Duodenal mucosa (tissue), 2 donors: ENCODE measurements around the gene MSRB3.

Source experiments
- H3K27ac ChIP-seq: one replicate; pipeline ENCODE4 v1.7.0; 2013; ENCODE audit warnings: low read depth, low read length
- H3K27me3 ChIP-seq, 2 donors: one replicate each; pipeline ENCODE4 v1.7.0; 2013; ENCODE audit warnings: low read length in 2 of 2, control low read depth in 1 of 2; ENCODE audit not compliant: insufficient read depth in 2 of 2, control insufficient read depth in 1 of 2
- H3K36me3 ChIP-seq, 2 donors: one replicate each; pipeline ENCODE4 v1.7.0; 2013; ENCODE audit warnings: low read length in 2 of 2, control low read depth in 1 of 2; ENCODE audit not compliant: insufficient read depth in 2 of 2, control insufficient read depth in 1 of 2
- H3K4me1 ChIP-seq, 2 donors: one replicate each; pipeline ENCODE4 v1.7.0; 2013; ENCODE audit warnings: low read length in 2 of 2, control low read depth in 1 of 2; ENCODE audit not compliant: insufficient read depth in 2 of 2, control insufficient read depth in 1 of 2
- H3K4me3 ChIP-seq, 2 donors: one replicate each; pipeline ENCODE4 v1.7.0; 2013; ENCODE audit warnings: low read length in 2 of 2, low read depth in 1 of 2
- H3K9ac ChIP-seq, 2 donors: one replicate each; pipeline ENCODE4 v1.7.0; 2013; ENCODE audit warnings: low read length in 2 of 2, low read depth in 1 of 2
- H3K9me3 ChIP-seq, 2 donors: one replicate each; pipeline ENCODE4 v1.7.0; 2013; ENCODE audit warnings: low read length in 2 of 2, control low read depth in 1 of 2; ENCODE audit not compliant: control insufficient read depth in 1 of 2

MSRB3 gene

DNA sequence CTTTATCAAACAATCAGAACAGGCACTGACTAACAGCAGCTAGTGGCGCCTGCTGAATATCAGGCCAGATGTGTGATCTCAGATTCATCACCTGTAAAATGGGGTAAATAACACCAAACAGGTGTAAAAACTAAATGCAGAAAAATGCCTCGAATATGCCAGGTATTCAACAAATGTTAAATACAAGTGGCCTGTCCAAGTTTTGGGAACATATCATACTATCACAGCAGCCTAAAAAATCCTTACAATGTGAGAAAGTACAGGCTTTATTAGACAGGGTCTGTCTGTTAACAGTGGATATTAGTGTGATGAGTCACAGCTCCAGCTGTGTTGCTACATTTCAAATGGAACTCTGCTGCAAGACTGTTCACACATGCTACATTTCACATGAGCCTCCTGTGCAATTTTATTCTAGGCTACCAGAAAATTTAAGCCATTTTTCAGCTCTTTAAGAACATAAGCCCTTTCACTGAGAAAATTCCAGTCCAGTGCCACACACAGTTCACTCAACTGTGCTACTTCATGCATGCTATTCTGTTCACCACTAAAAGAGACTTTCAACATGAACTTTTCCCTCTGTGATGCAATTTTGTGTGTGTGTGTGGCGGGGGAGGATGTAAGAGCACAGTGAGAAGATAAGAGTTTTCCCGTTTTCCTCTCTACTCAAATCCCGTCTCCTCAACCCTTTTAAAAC, 56.7 kb downstream of the MSRB3 start:
- H3K27ac ChIP-seq, result no peak overlapping the region
- no peak overlapping the region for H3K4me3 ChIP-seq
- H3K27me3 ChIP-seq, result no peaks in the 10 kb centered on the region
- peaks cover 0 to 6% of the 10 kb centered on the region in 2 donors for H3K4me1 ChIP-seq
- no peak overlapping the region for H3K9ac ChIP-seq
- H3K36me3 ChIP-seq, result no peaks in the 10 kb centered on the region
- H3K9me3 ChIP-seq, result no peaks in the 10 kb centered on the region

DNA sequence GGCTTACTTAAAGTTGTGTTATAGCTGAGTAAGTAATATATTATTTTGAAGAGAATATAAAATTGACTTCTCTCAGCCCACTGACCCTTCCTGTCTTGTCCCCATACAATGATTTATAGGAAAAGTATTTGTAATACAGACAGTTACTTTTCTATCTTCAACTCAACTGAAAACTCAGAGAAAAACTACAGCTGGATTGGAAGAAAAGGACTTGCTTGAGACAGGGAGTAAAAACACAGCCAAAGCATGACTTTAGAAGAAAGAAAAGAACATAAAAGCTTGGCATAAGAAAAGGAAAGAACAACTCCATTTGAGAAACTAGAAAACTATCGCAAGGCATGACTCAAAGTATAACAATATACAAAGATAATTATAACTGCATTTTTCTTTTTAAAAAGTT, 57.5 kb downstream of the MSRB3 start:
- no peaks in the 10 kb centered on the region for H3K9me3 ChIP-seq
- peaks cover 0 to 6% of the 10 kb centered on the region in 2 donors for H3K4me1 ChIP-seq
- H3K4me3 ChIP-seq, result no peak overlapping the region
- H3K36me3 ChIP-seq, result no peaks in the 10 kb centered on the region
- no peaks in the 10 kb centered on the region for H3K27me3 ChIP-seq
- H3K27ac ChIP-seq, result no peak overlapping the region
- H3K9ac ChIP-seq, result no peak overlapping the region

DNA sequence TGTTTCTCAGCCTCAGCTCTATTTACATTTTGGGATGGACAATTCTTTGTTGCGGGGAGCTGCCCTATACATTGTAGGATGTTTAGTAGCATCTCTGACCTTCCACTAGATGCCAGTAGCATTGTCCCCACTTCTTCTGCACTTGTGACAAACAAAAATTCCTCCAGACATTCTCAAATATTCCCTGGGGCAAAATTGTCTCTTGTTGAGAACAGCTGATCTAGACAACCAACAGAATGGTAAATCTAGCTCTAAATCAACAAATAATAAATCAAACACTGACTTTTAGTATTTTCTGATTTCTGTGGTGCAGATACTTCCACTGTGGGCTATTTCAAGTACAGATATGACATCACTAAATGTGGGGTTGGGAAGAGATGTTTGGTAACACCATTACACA, 60.7 kb downstream of the MSRB3 start:
- H3K9ac ChIP-seq, result no peak overlapping the region
- H3K36me3 ChIP-seq, result no peaks in the 10 kb centered on the region

DNA sequence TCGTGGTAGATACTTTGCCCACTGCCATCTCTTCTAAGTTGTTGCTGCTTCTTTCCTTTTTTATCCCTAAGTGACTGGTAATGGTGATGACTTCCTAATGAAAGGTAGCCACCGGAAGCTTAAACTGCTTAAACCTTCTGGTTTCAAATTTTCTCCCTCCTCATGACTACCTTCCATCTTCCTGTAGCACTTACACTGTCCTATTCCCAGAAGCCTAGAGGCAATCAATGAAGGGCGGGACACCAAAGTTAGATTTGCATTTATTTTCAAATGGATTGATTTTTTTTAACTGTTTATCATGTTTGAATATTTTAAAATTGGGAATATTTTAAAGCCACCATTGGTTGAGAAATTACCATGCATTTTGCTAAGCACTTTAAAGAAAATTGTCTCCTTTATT, 64.7 kb downstream of the MSRB3 start:
- H3K4me1 ChIP-seq, result no peaks in the 10 kb centered on the region
- no peaks in the 10 kb centered on the region for H3K9me3 ChIP-seq
- H3K9ac ChIP-seq, result no peak overlapping the region
- no peak overlapping the region for H3K27ac ChIP-seq
- no peaks in the 10 kb centered on the region for H3K27me3 ChIP-seq
- no peaks in the 10 kb centered on the region for H3K36me3 ChIP-seq
- no peak overlapping the region for H3K4me3 ChIP-seq

More for the DNA sequence above, 60.7 kb downstream of the MSRB3 start:
- Histone ChIP-seq H3K27me3 (no peaks in the 10 kb centered on the region), H3K4me1 (peaks cover 0 to 6% of the 10 kb centered on the region in 2 donors), H3K9me3 (no peaks in the 10 kb centered on the region), H3K4me3 (no peak overlapping the region), H3K27ac (no peak overlapping the region)

DNA sequence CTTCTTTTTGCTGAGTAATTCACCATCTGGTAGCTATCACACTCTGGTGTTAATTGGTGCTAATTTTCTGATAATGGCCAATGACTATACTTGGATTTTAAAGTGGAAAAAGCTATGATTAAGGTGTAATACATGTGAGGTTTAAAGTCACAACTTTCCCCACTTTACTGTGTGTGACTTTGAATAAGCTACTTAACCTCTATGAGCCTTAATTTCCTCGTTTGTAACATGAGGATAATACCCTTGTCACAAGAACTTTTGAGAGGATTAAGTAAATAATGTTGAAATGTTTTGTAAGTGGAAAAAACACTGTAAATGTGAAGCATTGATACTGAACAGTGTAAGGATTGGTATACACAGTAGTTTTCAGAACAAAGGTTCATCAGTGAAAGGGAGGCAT, 65.3 kb downstream of the MSRB3 start:
- Histone ChIP-seq H3K9me3 (no peaks in the 10 kb centered on the region), H3K4me1 (no peaks in the 10 kb centered on the region), H3K4me3 (no peak overlapping the region), H3K36me3 (no peaks in the 10 kb centered on the region), H3K9ac (no peak overlapping the region), H3K27ac (no peak overlapping the region), H3K27me3 (no peaks in the 10 kb centered on the region)

DNA sequence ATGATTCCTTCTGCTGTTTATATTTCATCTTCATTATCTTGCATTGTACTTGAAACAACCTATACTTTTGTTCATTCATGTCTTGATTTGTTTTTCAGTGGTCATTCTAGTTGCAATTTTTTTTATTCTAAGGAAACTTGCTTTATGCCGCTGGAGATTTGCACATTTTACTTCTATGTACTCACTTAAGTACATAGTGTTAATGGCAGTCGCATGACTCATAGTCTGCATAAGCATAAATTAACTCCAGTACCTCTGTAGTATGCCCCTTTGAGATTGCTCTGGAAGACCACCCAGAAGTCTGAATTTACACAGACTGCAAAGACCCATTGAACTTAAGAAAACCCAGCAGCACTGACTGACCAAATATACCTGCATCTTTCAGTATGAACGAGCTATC, 77.0 kb downstream of the MSRB3 start:
- Histone ChIP-seq H3K4me3 (no peak overlapping the region), H3K9me3 (no peaks in the 10 kb centered on the region), H3K27me3 (no peaks in the 10 kb centered on the region), H3K9ac (no peak overlapping the region), H3K36me3 (no peaks in the 10 kb centered on the region), H3K4me1 (no peaks in the 10 kb centered on the region), H3K27ac (no peak overlapping the region)

DNA sequence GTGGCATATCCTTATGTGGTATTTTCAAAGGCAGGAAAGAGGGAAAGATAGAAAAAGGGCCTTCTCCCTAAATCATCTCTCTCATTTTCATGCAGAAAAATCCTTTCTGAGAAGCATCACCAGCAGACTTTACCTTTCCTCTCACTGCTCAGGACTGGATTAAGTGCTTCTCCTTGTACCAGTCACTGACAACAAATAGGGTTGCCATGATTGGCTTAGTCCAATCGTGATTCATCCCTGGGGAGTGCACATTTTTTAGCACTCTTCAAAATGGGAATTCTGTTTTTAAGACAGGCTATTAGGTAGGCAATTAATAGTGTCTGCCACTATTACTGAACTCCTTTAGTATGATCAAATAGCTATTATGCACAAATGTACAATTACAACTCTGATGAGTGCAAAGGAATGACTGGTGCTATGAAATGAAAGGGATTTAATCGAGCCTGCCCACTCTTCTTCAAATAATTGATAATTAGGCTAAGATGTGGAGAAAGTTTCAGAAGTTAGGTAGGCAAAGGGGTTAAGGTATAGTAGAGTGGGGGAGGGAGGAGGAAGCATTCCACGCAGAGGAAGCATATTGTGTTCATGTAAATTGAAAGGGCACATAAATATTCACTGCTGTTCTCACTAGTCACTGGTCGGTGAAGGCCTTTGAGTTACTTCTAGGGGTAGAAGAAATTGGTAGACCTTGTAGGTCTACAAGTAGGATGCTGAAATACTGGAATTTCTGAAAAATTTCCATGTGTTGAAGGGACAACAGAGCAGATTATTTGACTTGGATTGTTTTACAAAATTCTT, 84.0 kb downstream of the MSRB3 start:
- H3K27me3 ChIP-seq, result no peaks in the 10 kb centered on the region
- H3K36me3 ChIP-seq, result no peaks in the 10 kb centered on the region
- H3K27ac ChIP-seq, result no peak overlapping the region
- H3K9ac ChIP-seq, result no peak overlapping the region
- no peaks in the 10 kb centered on the region for H3K4me1 ChIP-seq
- H3K9me3 ChIP-seq, result no peaks in the 10 kb centered on the region
- no peak overlapping the region for H3K4me3 ChIP-seq

DNA sequence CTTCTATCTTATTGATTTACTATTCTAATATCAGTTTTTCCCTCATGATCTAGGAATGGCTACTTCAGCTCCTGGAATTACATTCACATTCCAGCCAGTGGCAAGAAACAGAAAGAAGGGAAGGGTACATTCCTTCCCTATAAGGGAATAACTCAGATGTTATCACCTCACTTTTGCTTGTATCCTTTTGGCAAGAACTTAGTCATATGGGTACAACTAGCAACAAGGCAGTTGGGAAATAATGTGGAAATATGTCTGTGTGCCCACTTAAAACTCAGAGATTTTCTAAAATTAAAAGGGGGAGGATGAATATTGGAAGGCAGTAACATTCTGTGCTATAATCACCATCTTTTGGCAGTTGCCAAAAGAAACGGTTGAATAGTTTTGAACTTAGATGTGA, 85.6 kb downstream of the MSRB3 start:
- H3K36me3 ChIP-seq, result no peaks in the 10 kb centered on the region
- H3K4me1 ChIP-seq, result no peaks in the 10 kb centered on the region
- no peak overlapping the region for H3K27ac ChIP-seq
- no peak overlapping the region for H3K9ac ChIP-seq
- no peaks in the 10 kb centered on the region for H3K27me3 ChIP-seq
- no peaks in the 10 kb centered on the region for H3K9me3 ChIP-seq
- H3K4me3 ChIP-seq, result no peak overlapping the region

DNA sequence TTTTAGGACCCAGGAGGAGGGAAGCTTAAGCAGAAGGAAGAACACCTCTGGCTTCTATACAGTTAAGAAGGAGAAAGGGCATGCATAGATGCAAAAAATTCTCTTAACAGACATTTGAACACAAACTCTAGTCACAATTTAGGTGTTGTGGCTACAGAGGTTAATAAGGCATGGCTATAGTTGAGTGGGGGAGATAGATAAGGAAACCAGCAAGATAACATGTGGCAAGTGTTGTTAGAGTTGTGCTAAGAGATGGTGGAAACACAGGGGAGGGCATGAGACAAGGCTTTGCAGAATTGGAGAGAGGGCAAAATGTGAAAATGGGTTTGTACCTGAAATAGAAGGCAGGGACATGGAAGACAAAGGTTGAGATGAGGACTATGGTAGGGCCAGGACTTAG, 88.9 kb downstream of the MSRB3 start:
- Histone ChIP-seq H3K36me3 (no peaks in the 10 kb centered on the region), H3K4me3 (no peak overlapping the region), H3K27ac (no peak overlapping the region), H3K9me3 (no peaks in the 10 kb centered on the region), H3K4me1 (no peaks in the 10 kb centered on the region), H3K9ac (no peak overlapping the region), H3K27me3 (no peaks in the 10 kb centered on the region)

DNA sequence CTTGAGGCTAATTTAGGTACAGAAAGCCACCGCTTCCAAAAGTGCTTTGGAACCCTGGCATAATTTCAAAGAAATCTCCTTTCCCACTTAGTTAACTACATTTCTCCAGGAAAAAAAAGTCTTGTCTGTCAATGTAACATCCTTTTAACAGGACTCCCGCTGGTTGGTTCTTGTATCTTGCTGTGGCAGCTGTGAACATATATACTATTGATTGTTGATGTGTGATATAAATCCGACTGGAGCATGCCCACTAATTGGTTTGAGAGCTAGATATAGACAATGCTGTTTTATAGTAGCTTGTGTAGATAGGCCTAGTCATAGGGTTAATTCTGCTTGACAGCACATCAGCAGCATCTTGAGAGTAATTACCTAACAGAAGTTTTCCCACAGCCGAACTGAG, 89.6 kb downstream of the MSRB3 start:
- no peaks in the 10 kb centered on the region for H3K36me3 ChIP-seq
- H3K9ac ChIP-seq, result no peak overlapping the region
- H3K27ac ChIP-seq, result no peak overlapping the region
- H3K9me3 ChIP-seq, result no peaks in the 10 kb centered on the region
- H3K4me1 ChIP-seq, result no peaks in the 10 kb centered on the region
- H3K27me3 ChIP-seq, result no peaks in the 10 kb centered on the region
- no peak overlapping the region for H3K4me3 ChIP-seq
